ENCODE measurements around the gene MYOT.

Gene MYOT

GRCh38 chr5:137872466-137872865, 4.8 kb downstream of the MYOT start:
- Histone ChIP-seq H3K9me3 (ENCODE audit: control insufficient read depth, insufficient read depth, low read length) (no peaks in the 10 kb centered on the region), H3K4me1 (ENCODE audit: control insufficient read depth, insufficient read depth, low read length) (no peaks in the 10 kb centered on the region), H3K27ac (ENCODE audit: low read length) (no peak overlapping the region), H3K27me3 (ENCODE audit: control insufficient read depth, insufficient read depth, low read length) (no peaks in the 10 kb centered on the region), H3K4me3 (ENCODE audit: low read length) (no peak overlapping the region), H3K36me3 (ENCODE audit: control insufficient read depth, insufficient read depth, low read length) (no peaks in the 10 kb centered on the region)
- no peak for DNase-seq (ENCODE audit: low read depth, low spot score)
- no CpG with 5 or more reads among the region's 3 CpGs for WGBS (ENCODE audit: insufficient coverage, insufficient read length)

- Histone ChIP-seq H3K4me3 (ENCODE audit: low read length) (no peak overlapping the region), H3K36me3 (ENCODE audit: control insufficient read depth, insufficient read depth, low read length) (no peaks in the 10 kb centered on the region), H3K4me1 (ENCODE audit: control insufficient read depth, insufficient read depth, low read length) (no peaks in the 10 kb centered on the region), H3K9me3 (ENCODE audit: control insufficient read depth, insufficient read depth, low read length) (no peaks in the 10 kb centered on the region), H3K27me3 (ENCODE audit: control insufficient read depth, insufficient read depth, low read length) (no peaks in the 10 kb centered on the region), H3K27ac (ENCODE audit: low read length) (no peak overlapping the region)
- no peak for DNase-seq (ENCODE audit: low read depth, low spot score)
Measured at GRCh38 chr5:137876101-137876500, 8.4 kb downstream of the MYOT start.

GRCh38 chr5:137880313-137880712, 12.7 kb downstream of the MYOT start:
- Histone ChIP-seq H3K27ac (ENCODE audit: low read length) (no peak overlapping the region), H3K27me3 (ENCODE audit: control insufficient read depth, insufficient read depth, low read length) (no peaks in the 10 kb centered on the region), H3K9me3 (ENCODE audit: control insufficient read depth, insufficient read depth, low read length) (no peaks in the 10 kb centered on the region), H3K4me3 (ENCODE audit: low read length) (no peak overlapping the region), H3K4me1 (ENCODE audit: control insufficient read depth, insufficient read depth, low read length) (no peaks in the 10 kb centered on the region), H3K36me3 (ENCODE audit: control insufficient read depth, insufficient read depth, low read length) (no peaks in the 10 kb centered on the region)
- no CpG with 5 or more reads among the region's 1 CpG for WGBS (ENCODE audit: insufficient coverage, insufficient read length)
- no peak for DNase-seq (ENCODE audit: low read depth, low spot score)

GRCh38 chr5:137887831-137888230, 20.2 kb downstream of the MYOT start:
- WGBS (ENCODE audit: insufficient coverage, insufficient read length): no CpG with 5 or more reads among the region's 2 CpGs
- no peak overlapping the region for H3K4me3 ChIP-seq (ENCODE audit: low read length)
- H3K27me3 ChIP-seq (ENCODE audit: control insufficient read depth, insufficient read depth, low read length): no peaks in the 10 kb centered on the region
- no peak for DNase-seq (ENCODE audit: low read depth, low spot score)
- H3K4me1 ChIP-seq (ENCODE audit: control insufficient read depth, insufficient read depth, low read length): peaks cover 3% of the 10 kb centered on the region; the same call in 1 of the 2 replicates
- no peak overlapping the region for H3K27ac ChIP-seq (ENCODE audit: low read length)
- H3K9me3 ChIP-seq (ENCODE audit: control insufficient read depth, insufficient read depth, low read length): no peaks in the 10 kb centered on the region
- no peaks in the 10 kb centered on the region for H3K36me3 ChIP-seq (ENCODE audit: control insufficient read depth, insufficient read depth, low read length)

- Histone ChIP-seq H3K9me3 (ENCODE audit: control insufficient read depth, insufficient read depth, low read length) (no peaks in the 10 kb centered on the region), H3K4me1 (ENCODE audit: control insufficient read depth, insufficient read depth, low read length) (peaks cover 3% of the 10 kb centered on the region; the same call in 1 of the 2 replicates), H3K27ac (ENCODE audit: low read length) (no peak overlapping the region), H3K36me3 (ENCODE audit: control insufficient read depth, insufficient read depth, low read length) (no peaks in the 10 kb centered on the region), H3K27me3 (ENCODE audit: control insufficient read depth, insufficient read depth, low read length) (no peaks in the 10 kb centered on the region), H3K4me3 (ENCODE audit: low read length) (no peak overlapping the region)
- DNase-seq (ENCODE audit: low read depth, low spot score): no peak
- WGBS (ENCODE audit: insufficient coverage, insufficient read length): no CpG with 5 or more reads among the region's 7 CpGs
Measured at GRCh38 chr5:137888466-137888862, 20.8 kb downstream of the MYOT start.

- no peak within 1 kb of the TSS for H3K27ac ChIP-seq (ENCODE audit: low read length)
- DNase-seq (ENCODE audit: low read depth, low spot score): no peak
- peak within 1 kb of the TSS; percentile 27; the same call in 1 of the 2 replicates for H3K4me3 ChIP-seq (ENCODE audit: low read length)
- no peaks in the 10 kb centered on the region for H3K36me3 ChIP-seq (ENCODE audit: control insufficient read depth, insufficient read depth, low read length)
- peaks cover 3% of the 10 kb centered on the region; the same call in 1 of the 2 replicates for H3K4me1 ChIP-seq (ENCODE audit: control insufficient read depth, insufficient read depth, low read length)
- no peaks in the 10 kb centered on the region for H3K9me3 ChIP-seq (ENCODE audit: control insufficient read depth, insufficient read depth, low read length)
- no CpG with 5 or more reads among the region's 59 CpGs for WGBS (ENCODE audit: insufficient coverage, insufficient read length)
- no peaks in the 10 kb centered on the region for H3K27me3 ChIP-seq (ENCODE audit: control insufficient read depth, insufficient read depth, low read length)
Measured at GRCh38 chr5:137888863-137889759, 21.5 kb downstream of the MYOT start, which contains the start of gene PKD2L2. Gene PKD2L2 (plus strand): TSS chr5:137889457. CDS start chr5:137889492, 35 bp downstream.

- Histone ChIP-seq H3K4me1 (ENCODE audit: control insufficient read depth, insufficient read depth, low read length) (peaks cover 3% of the 10 kb centered on the region; the same call in 1 of the 2 replicates), H3K27ac (ENCODE audit: low read length) (no peak overlapping the region), H3K4me3 (ENCODE audit: low read length) (no peak overlapping the region), H3K27me3 (ENCODE audit: control insufficient read depth, insufficient read depth, low read length) (no peaks in the 10 kb centered on the region), H3K36me3 (ENCODE audit: control insufficient read depth, insufficient read depth, low read length) (no peaks in the 10 kb centered on the region), H3K9me3 (ENCODE audit: control insufficient read depth, insufficient read depth, low read length) (no peaks in the 10 kb centered on the region)
- no CpG with 5 or more reads among the region's 1 CpG for WGBS (ENCODE audit: insufficient coverage, insufficient read length)
- no peak for DNase-seq (ENCODE audit: low read depth, low spot score)
Measured at GRCh38 chr5:137890845-137891244, 23.2 kb downstream of the MYOT start.

- no peak for DNase-seq (ENCODE audit: low read depth, low spot score)
- Histone ChIP-seq H3K27me3 (ENCODE audit: control insufficient read depth, insufficient read depth, low read length) (no peaks in the 10 kb centered on the region), H3K36me3 (ENCODE audit: control insufficient read depth, insufficient read depth, low read length) (no peaks in the 10 kb centered on the region), H3K9me3 (ENCODE audit: control insufficient read depth, insufficient read depth, low read length) (no peaks in the 10 kb centered on the region), H3K4me3 (ENCODE audit: low read length) (no peak overlapping the region), H3K27ac (ENCODE audit: low read length) (no peak overlapping the region), H3K4me1 (ENCODE audit: control insufficient read depth, insufficient read depth, low read length) (peaks cover 3% of the 10 kb centered on the region; the same call in 1 of the 2 replicates)
- WGBS (ENCODE audit: insufficient coverage, insufficient read length): no CpG with 5 or more reads among the region's 3 CpGs
Measured at GRCh38 chr5:137891849-137892248, 24.2 kb downstream of the MYOT start.

GRCh38 chr5:137894586-137894985, 26.9 kb downstream of the MYOT start:
- H3K27ac ChIP-seq (ENCODE audit: low read length): no peak overlapping the region
- no peaks in the 10 kb centered on the region for H3K27me3 ChIP-seq (ENCODE audit: control insufficient read depth, insufficient read depth, low read length)
- H3K36me3 ChIP-seq (ENCODE audit: control insufficient read depth, insufficient read depth, low read length): no peaks in the 10 kb centered on the region
- no peak overlapping the region for H3K4me3 ChIP-seq (ENCODE audit: low read length)
- no peaks in the 10 kb centered on the region for H3K9me3 ChIP-seq (ENCODE audit: control insufficient read depth, insufficient read depth, low read length)
- DNase-seq (ENCODE audit: low read depth, low spot score): no peak
- H3K4me1 ChIP-seq (ENCODE audit: control insufficient read depth, insufficient read depth, low read length): peaks cover 1% of the 10 kb centered on the region; the same call in 1 of the 2 replicates

- H3K9me3 ChIP-seq (ENCODE audit: control insufficient read depth, insufficient read depth, low read length): no peaks in the 10 kb centered on the region
- no peaks in the 10 kb centered on the region for H3K4me1 ChIP-seq (ENCODE audit: control insufficient read depth, insufficient read depth, low read length)
- no peaks in the 10 kb centered on the region for H3K27me3 ChIP-seq (ENCODE audit: control insufficient read depth, insufficient read depth, low read length)
- DNase-seq (ENCODE audit: low read depth, low spot score): no peak
- H3K4me3 ChIP-seq (ENCODE audit: low read length): no peak overlapping the region
- H3K27ac ChIP-seq (ENCODE audit: low read length): no peak overlapping the region
- no CpG with 5 or more reads among the region's 3 CpGs for WGBS (ENCODE audit: insufficient coverage, insufficient read length)
- H3K36me3 ChIP-seq (ENCODE audit: control insufficient read depth, insufficient read depth, low read length): no peaks in the 10 kb centered on the region
Measured at GRCh38 chr5:137896560-137896959, 28.9 kb downstream of the MYOT start.

- no peak for DNase-seq (ENCODE audit: low read depth, low spot score)
- Histone ChIP-seq H3K36me3 (ENCODE audit: control insufficient read depth, insufficient read depth, low read length) (no peaks in the 10 kb centered on the region), H3K9me3 (ENCODE audit: control insufficient read depth, insufficient read depth, low read length) (no peaks in the 10 kb centered on the region), H3K27me3 (ENCODE audit: control insufficient read depth, insufficient read depth, low read length) (no peaks in the 10 kb centered on the region), H3K4me1 (ENCODE audit: control insufficient read depth, insufficient read depth, low read length) (no peaks in the 10 kb centered on the region), H3K27ac (ENCODE audit: low read length) (no peak overlapping the region), H3K4me3 (ENCODE audit: low read length) (no peak overlapping the region)
- no CpG with 5 or more reads among the region's 3 CpGs for WGBS (ENCODE audit: insufficient coverage, insufficient read length)
Measured at GRCh38 chr5:137899493-137899892, 31.8 kb downstream of the MYOT start.

Measured in iPS DF 6.9 (cell line).